Muscle of arm (tissue), 12 donors: ENCODE data around the gene MGAT2. TPM values are rescaled to one million over a fixed set of nuclear protein-coding genes. Genes with fewer than 3 reads are reported as not detected.
"Not testable (repeated sequence)": the region's sequence is repeated elsewhere in the genome, so short reads cannot be mapped to it uniquely, and the experiment has no call there.

Source experiments
- DNase-seq: peaks from one replicate; pipeline ENCODE4 v3.0.0-alpha.2; 2013
- polyA plus RNA-seq, 12 donors: library from polyadenylated mRNA; unstranded; fragments of 120-200 nt; gene quantifications; one replicate each; pipeline ENCODE4 v1.2.1, GENCODE V29; 2013; ENCODE audit not compliant: insufficient read length in 12 of 12

Gene MGAT2
- polyA plus RNA-seq, 12 donors, result 6.8 to 25.9 (median 12.1) TPM; not detected in 1

DNA sequence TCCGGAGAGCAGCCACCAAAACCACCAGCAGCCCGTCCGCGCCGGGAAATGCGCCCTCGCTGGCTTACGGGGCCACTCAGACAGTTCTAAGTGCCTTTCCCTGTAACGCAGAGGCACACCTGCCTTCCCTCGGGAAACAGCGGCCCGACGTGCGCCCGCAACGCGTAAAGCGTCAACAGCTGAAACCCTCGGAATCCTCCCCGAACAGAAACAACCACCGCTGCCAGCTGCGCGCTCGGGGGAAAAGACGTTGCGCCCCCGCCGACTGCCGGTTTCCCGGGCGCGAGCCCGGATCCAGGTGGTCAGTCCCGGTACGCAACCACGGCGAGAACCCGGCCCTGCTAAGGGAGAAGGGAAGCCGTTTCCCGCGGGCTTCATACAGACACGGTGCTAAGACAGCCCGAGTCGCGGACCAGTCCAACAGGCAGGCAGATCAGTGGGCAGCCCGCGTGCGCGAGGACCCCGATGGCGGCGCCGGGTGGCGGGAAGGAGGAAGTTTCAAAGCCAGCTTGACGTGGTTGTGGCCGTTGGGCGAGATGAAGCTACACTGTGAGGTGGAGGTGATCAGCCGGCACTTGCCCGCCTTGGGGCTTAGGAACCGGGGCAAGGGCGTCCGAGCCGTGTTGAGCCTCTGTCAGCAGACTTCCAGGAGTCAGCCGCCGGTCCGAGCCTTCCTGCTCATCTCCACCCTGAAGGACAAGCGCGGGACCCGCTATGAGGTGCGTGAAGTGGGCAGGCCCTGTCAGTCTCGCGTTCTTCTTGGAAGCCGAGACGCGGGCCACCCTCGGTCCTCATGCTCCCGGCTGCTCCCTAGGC, 21.9 kb upstream of the MGAT2 start, which contains the start of gene LRR1:
LRR1 (plus strand) TSS at position 456 of the 816 bp plus-strand sequence; CDS start at position 537, 81 bp downstream.
- peak; percentile 92 for DNase-seq

GRCh38 chr14:49607583-49607982, 13.0 kb upstream of the MGAT2 start:
- no peak for DNase-seq

DNA sequence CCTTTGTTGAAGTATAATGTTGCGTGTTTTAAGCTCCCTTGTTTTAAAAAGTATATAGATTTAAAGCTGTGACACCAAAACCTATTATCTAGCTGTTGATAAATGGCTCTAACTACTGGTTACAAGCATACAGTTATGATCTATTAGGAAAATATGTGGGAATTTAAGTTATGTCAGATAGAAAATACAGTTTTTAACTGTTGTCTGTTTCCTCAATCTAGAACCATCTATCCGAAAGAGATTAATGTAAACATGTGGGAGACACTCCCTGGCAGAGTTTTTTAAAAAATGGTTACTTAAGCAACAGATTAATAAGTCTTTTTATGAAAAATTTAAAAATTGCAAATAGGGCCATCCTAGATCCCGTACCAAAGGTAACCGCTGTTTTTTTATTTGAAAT, 8.3 kb upstream of the MGAT2 start:
- DNase-seq, result no peak

DNA sequence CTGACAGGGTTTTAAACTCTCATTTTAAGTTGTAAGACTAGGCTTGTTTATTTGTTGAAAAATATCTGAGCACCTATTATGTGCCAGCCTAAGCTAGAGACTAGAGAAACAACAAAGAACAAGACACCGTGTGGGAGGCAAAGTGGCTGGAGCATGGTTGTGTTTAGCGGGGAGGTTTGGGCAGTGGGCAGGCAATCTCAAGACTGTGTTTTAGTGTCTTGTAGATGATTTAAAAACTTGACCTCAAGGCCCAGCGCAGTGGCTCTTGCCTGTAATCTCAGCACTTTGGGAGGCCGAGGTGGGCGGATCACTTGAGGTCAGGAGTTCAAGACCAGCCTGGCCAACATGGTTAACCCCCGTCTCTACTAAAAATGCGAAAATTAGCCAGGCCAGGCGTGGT, 7.9 kb upstream of the MGAT2 start:
- no peak for DNase-seq

GRCh38 chr14:49614196-49614595, 6.4 kb upstream of the MGAT2 start:
- DNase-seq, result no peak

- DNase-seq, result no peak
Measured at GRCh38 chr14:49615776-49616175, 4.8 kb upstream of the MGAT2 start.

- no peak for DNase-seq
Measured at GRCh38 chr14:49617852-49618519, 2.6 kb upstream of the MGAT2 start.

GRCh38 chr14:49619273-49619672, 1.3 kb upstream of the MGAT2 start:
- DNase-seq, result not testable (repeated sequence)

- DNase-seq, result no peak
Measured at GRCh38 chr14:49619730-49620129, 869 bp upstream of the MGAT2 start.

GRCh38 chr14:49621114-49621881, 699 bp downstream of the MGAT2 start:
- no peak for DNase-seq

DNA sequence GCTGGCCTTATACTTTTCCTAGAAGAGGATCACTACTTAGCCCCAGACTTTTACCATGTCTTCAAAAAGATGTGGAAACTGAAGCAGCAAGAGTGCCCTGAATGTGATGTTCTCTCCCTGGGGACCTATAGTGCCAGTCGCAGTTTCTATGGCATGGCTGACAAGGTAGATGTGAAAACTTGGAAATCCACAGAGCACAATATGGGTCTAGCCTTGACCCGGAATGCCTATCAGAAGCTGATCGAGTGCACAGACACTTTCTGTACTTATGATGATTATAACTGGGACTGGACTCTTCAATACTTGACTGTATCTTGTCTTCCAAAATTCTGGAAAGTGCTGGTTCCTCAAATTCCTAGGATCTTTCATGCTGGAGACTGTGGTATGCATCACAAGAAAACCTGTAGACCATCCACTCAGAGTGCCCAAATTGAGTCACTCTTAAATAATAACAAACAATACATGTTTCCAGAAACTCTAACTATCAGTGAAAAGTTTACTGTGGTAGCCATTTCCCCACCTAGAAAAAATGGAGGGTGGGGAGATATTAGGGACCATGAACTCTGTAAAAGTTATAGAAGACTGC, 1.5 kb downstream of the MGAT2 start:
- no peak for DNase-seq

DNA sequence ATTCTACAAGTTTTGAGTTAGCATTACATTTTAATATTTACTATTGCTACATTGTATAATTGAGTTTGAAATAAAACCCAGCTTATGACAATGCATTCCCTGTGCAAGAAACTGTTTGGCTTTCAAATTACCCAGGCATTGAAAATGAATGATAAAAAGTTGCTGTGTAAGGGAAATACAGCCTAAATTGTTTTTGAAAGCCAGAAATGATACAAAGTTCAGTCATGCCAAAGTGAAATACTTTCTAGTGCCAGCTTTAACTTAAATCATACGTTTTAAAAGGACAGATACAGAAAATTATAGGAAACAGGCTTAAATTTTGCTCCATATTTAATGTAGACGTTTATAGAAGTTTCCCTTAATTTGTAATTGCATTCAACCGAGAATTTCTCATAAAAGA, 2.8 kb downstream of the MGAT2 start:
- no peak for DNase-seq

DNA sequence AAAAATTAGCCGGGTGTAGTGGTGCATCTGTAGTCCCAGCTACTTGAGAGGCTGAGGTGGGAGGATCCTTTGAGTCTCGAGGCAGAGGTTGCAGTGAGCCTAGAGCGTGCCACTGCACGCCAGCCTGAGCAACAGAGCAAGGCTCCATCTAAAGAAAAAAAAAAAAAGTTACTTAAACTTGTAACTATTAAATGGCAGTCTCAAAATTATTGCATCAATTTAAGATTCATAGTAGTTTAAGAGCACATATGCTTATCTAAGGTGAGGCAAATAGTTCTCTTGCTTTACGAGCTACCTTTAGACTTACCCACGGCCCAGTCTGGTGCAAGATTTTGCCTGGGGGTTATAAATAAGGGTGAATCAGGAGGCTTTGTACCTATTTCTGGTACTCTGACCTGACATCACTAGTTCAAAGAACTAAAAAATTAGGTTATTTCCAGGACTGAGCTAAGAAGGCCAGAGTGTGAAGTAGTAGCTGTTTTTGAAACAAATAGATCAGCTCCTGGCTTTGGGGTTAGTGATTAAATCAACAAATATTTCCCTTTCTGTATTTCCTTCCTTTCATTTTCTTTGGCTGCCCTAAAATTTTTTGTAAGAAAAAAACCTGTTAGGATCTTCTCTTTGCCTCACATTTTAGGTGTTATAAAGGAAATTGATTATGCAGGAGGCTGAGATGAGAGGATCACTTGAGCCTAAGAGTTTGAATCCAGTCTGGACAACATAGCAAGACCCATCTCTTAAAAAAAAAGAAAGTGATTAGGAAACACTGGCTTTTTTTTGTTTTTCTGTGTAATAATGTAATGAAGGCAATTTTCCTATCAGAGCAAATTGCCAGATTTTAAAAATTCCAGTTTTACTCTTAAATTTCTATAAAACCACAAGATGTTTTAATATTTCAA, 3.6 kb downstream of the MGAT2 start:
- DNase-seq, result no peak

DNA sequence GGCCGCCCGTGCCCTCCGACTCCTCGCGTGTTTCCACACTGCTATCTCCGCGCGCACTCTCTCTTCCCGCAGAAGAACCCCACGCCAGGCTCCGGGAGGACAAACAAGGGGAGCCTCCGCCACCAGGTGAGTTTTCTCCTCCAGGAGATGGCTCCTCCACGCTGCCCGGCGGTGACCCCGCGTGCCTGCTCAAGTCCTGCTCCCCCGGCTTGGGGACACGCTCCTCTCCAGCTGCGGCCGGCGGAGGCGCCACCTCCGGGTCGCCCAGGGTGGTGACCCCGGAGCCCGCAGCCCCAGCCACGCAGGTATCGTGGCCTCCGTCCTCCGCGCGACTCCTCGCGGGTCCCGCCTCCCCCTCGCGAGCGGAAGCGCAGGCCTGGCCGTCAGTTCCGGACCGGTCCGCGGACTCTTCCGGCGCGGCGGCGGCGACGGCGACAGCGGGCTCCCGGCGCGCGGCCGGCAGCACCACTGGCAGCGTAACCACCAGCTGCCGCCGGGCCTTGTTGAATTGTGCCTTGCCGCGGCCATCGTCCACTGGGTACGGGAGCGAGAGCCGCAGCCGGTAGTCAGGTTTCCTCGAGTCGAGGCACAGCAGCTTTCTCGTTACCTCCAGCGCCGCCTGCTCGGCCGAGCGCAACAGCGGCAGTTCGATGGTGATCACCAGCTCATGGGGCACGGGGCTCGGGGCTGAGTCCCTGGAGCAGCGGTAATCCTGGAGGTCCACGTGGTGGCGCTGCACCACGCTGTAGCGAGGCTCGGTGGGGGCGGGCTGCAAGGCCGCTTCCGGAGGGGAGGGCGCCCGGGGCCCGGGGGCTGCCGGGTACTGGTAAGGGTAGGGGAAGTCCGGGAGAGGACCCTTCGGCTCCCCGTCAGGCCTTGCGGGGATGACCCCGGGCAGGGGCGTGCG, 13.3 kb downstream of the MGAT2 start:
- peak; percentile 96 for DNase-seq

DNA sequence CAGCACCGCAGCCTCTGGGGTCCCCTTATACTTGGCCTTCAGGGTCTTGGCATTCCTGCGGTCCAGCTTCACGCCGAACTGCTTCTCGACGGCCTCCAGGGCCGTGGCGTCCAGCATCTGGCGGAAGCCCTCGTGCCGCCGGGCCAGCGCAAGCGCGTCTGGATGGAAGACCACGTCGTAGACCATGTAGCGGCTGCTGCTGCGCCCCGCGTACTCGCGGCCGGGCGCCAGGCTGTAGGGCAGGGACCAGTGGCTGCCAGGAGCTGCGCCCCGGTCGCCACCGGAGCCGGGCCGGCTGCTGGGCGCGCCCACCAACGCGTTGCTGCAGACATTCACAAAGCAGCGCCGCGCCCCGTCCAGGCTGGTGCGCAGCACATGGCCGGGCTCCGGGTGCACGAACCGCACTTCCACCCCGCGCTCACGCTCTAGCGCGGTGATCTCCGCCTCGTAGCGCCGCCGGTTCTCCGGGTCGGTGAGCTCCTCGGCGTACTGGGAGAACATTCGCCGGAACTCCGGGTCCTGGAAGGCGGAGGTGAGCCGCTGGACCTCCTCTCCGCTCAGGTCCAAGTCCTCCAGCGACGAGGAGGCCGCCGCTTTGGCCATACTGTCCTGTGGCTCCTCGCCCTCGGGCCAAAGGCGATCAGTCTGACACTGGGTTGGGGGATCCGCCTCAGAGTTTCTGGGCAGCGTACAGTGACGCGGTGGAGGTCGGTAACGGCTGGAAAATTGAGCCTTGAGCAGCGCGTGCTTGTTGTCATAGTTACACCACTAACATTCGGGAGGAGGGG, 14.1 kb downstream of the MGAT2 start, which contains the start of gene DNAAF2:
DNAAF2 (minus strand) TSS at position 698 of the 788 bp plus-strand sequence; CDS start at position 603, 95 bp downstream.
- DNase-seq, result peak; percentile 76

GRCh38 chr14:49636866-49637265, 16.3 kb downstream of the MGAT2 start:
- DNase-seq, result no peak

GRCh38 chr14:49637534-49638078, 17.0 kb downstream of the MGAT2 start:
- DNase-seq, result no peak
